HepG2 (cell line): ENCODE measurements around the gene RBBP8NL. TPM values are rescaled to one million over a fixed set of nuclear protein-coding genes. Genes with fewer than 3 reads are reported as not detected.
A peak's percentile ranks its signal among the peaks of the same experiment; 100 is the strongest.

Experiments used
- HDAC1 ChIP-seq: sonication (generic); formaldehyde crosslinking; IDR thresholded peaks from 2 replicates; pipeline ENCODE4 v1.5.1; 2020; ENCODE audit warnings: mild to moderate bottlenecking, missing genetic modification reagents
- HMG20A ChIP-seq: IDR thresholded peaks from 2 replicates; pipeline ENCODE4 v1.6.1; 2016; ENCODE audit warnings: borderline replicate concordance
- HNRNPLL ChIP-seq: fragments of 200-400 bp; formaldehyde crosslinking; IDR thresholded peaks from 2 replicates; pipeline ENCODE4 v1.6.1; 2017; ENCODE audit warnings: mild to moderate bottlenecking, low read depth, low read length; ENCODE audit not compliant: poor library complexity, severe bottlenecking
- LCORL ChIP-seq, 2 experiments: fragments of 450-650 bp in 1 of 2; sonication (generic) in 1 of 2; formaldehyde crosslinking in 1 of 2; IDR thresholded peaks; 2 replicates each; pipeline versions ENCODE4 v1.5.0 to v1.6.1; 2017 to 2020; ENCODE audit warnings: antibody characterized with exemption in 1 of 2, missing genetic modification reagents in 1 of 2
- MTA1 ChIP-seq: sonication (generic); formaldehyde crosslinking; IDR thresholded peaks from 2 replicates; pipeline ENCODE4 v1.4.0; 2020; ENCODE audit warnings: missing genetic modification reagents, mild to moderate bottlenecking, borderline replicate concordance
- NCOA1 ChIP-seq: sonication (generic); formaldehyde crosslinking; IDR thresholded peaks from 2 replicates; pipeline ENCODE4 v1.9.0; 2021; ENCODE audit warnings: missing genetic modification reagents
- NFATC3 ChIP-seq: sonication (generic); formaldehyde crosslinking; IDR thresholded peaks from 2 replicates; pipeline ENCODE4 v1.5.1; 2020; ENCODE audit warnings: mild to moderate bottlenecking, missing genetic modification reagents
- NFIB ChIP-seq: sonication (generic); formaldehyde crosslinking; IDR thresholded peaks from 2 replicates; pipeline ENCODE4 v1.9.0; 2021; ENCODE audit warnings: missing genetic modification reagents, mild to moderate bottlenecking, borderline replicate concordance
- RAD51 ChIP-seq: fragments of 450-650 bp; IDR thresholded peaks from 2 replicates; pipeline ENCODE4 v1.6.1; 2016; ENCODE audit warnings: borderline replicate concordance
- SOX13 ChIP-seq, 3 experiments: fragments of 450-650 bp in 1 of 3; sonication (generic) in 1 of 3; formaldehyde crosslinking in 1 of 3; IDR thresholded peaks in 2 of 3; conservative IDR thresholded peaks in 1 of 3; 2 replicates each; pipeline versions ENCODE4 v1.5.0 to v1.6.1; 2016 to 2020; ENCODE audit warnings: antibody characterized with exemption in 1 of 3, mild to moderate bottlenecking in 1 of 3, missing compliant biosample characterization in 1 of 3, missing genetic modification reagents in 1 of 3, moderate library complexity in 1 of 3
- TGIF2 ChIP-seq: IDR thresholded peaks from 2 replicates; pipeline ENCODE4 v1.6.1; 2016; ENCODE audit warnings: control low read depth, missing compliant biosample characterization
- TMF1 ChIP-seq: sonication (generic); formaldehyde crosslinking; IDR thresholded peaks from 2 replicates; pipeline ENCODE4 v1.8.1; 2022; ENCODE audit warnings: low read depth, missing genetic modification reagents
- ZEB1 ChIP-seq: IDR thresholded peaks from 2 replicates; pipeline ENCODE4 v1.6.1; 2012; ENCODE audit warnings: mild to moderate bottlenecking, low read depth, inconsistent platforms; ENCODE audit not compliant: insufficient replicate concordance
- ZFP36 ChIP-seq: fragments of 150-350 bp; IDR thresholded peaks from 2 replicates; pipeline ENCODE4 v1.6.1; 2018; ENCODE audit warnings: borderline replicate concordance, low read length, low read depth; ENCODE audit not compliant: partially characterized antibody
- ZNF121 ChIP-seq: sonication (generic); formaldehyde crosslinking; IDR thresholded peaks from 2 replicates; pipeline ENCODE4 v1.5.0; 2020; ENCODE audit warnings: mild to moderate bottlenecking, missing genetic modification reagents
- ZNF207 ChIP-seq: fragments of 450-650 bp; IDR thresholded peaks from 2 replicates; pipeline ENCODE4 v1.6.1; 2016; ENCODE audit warnings: antibody characterized with exemption, borderline replicate concordance
- ZNF335 ChIP-seq: sonication (generic); formaldehyde crosslinking; IDR thresholded peaks from 2 replicates; pipeline ENCODE4 v1.4.0; 2020; ENCODE audit warnings: missing genetic modification reagents
- ZNF414 ChIP-seq: sonication (generic); formaldehyde crosslinking; IDR thresholded peaks from 2 replicates; pipeline ENCODE4 v1.5.0; 2020; ENCODE audit warnings: missing genetic modification reagents
- ZNF563 ChIP-seq: sonication (generic); formaldehyde crosslinking; IDR thresholded peaks from 2 replicates; pipeline ENCODE4 v1.8.0; 2022; ENCODE audit warnings: mild to moderate bottlenecking, moderate library complexity, missing genetic modification reagents
- polyA plus RNA-seq, 8 experiments: library from polyadenylated mRNA; depleted of rRNA in 3 of 8; stranded (reverse) in 7 of 8; unstranded in 1 of 8; fragments of >200 nt; fragmentation: Illumina TruSeq in 4 of 8; extraction: Trizol in 4 of 8; gene quantifications; 2 replicates each; pipeline versions ENCODE4 v1.2.1 to v1.2.3, GENCODE V29; 2011 to 2016; ENCODE audit warnings: low read depth in 4 of 8, missing spikeins in 1 of 8, mixed read lengths in 1 of 8; ENCODE audit not compliant: insufficient read depth in 1 of 8
- total RNA-seq, 5 experiments: library from RNA; depleted of rRNA; stranded (reverse); fragments of >200 nt; fragmentation: Illumina TruSeq; extraction: Trizol; gene quantifications; 2 replicates each; pipeline ENCODE4 v1.2.3, GENCODE V29; 2016; ENCODE audit warnings: low read depth in 1 of 5
- TF ChIP-seq, protein P1 (sequence below): sonication (generic); formaldehyde crosslinking; IDR thresholded peaks from 2 replicates; pipeline ENCODE4 v1.5.0; 2020; ENCODE audit warnings: missing genetic modification reagents
- TF ChIP-seq, protein P2 (sequence below): sonication (generic); formaldehyde crosslinking; IDR thresholded peaks from 2 replicates; pipeline ENCODE4 v1.5.1; 2020; ENCODE audit warnings: missing genetic modification reagents, mild to moderate bottlenecking, borderline replicate concordance
- TF ChIP-seq, protein P3 (sequence below): sonication (generic); formaldehyde crosslinking; conservative IDR thresholded peaks from 2 replicates; pipeline ENCODE4 v1.4.0; 2020; ENCODE audit warnings: missing genetic modification reagents

RBBP8NL gene
- total and polyA plus RNA-seq, 2 of the 13 experiments (the other 11 are each of a cell fraction or from before 2014, with no cell fraction given), result 0.69 to 0.86 TPM

- TF ChIP-seq, protein P1, sequence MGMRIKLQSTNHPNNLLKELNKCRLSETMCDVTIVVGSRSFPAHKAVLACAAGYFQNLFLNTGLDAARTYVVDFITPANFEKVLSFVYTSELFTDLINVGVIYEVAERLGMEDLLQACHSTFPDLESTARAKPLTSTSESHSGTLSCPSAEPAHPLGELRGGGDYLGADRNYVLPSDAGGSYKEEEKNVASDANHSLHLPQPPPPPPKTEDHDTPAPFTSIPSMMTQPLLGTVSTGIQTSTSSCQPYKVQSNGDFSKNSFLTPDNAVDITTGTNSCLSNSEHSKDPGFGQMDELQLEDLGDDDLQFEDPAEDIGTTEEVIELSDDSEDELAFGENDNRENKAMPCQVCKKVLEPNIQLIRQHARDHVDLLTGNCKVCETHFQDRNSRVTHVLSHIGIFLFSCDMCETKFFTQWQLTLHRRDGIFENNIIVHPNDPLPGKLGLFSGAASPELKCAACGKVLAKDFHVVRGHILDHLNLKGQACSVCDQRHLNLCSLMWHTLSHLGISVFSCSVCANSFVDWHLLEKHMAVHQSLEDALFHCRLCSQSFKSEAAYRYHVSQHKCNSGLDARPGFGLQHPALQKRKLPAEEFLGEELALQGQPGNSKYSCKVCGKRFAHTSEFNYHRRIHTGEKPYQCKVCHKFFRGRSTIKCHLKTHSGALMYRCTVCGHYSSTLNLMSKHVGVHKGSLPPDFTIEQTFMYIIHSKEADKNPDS (CRISPR knock-in tag), result no peak
- TF ChIP-seq SOX13 (IDR thresholded peaks at IDR 0.05) (no peak), SOX13 (CRISPR knock-in tag; conservative IDR thresholded peaks at IDR 0.05 in 1 of 2, IDR thresholded peaks at IDR 0.05 in 1 of 2) (no peak), ZNF121 (CRISPR knock-in tag) (no peak), TMF1 (CRISPR knock-in tag) (no peak), ZFP36 (peak; percentile 21), TGIF2 (peak; percentile 61; the same call in 1 of the 2 replicates), ZNF563 (0 out of 2 replicates have a peak, but pooled peaks have one; percentile 38), MTA1 (peak; percentile 76; the same call in 1 of the 2 replicates), ZNF335 (CRISPR knock-in tag) (no peak), LCORL (IDR thresholded peaks at IDR 0.05) (no peak), LCORL (CRISPR knock-in tag; IDR thresholded peaks at IDR 0.05) (peak; percentile 77), HNRNPLL (no peak), NFIB (no peak), HMG20A (no peak), HDAC1 (CRISPR knock-in tag) (peak; percentile 75), ZEB1 (peak; percentile 42), RAD51 (no peak), ZNF414 (peak; percentile 38; the same call in 1 of the 2 replicates), NCOA1 (CRISPR knock-in tag) (no peak), ZNF207 (no peak), NFATC3 (CRISPR knock-in tag) (no peak)
- TF ChIP-seq, protein P2, sequence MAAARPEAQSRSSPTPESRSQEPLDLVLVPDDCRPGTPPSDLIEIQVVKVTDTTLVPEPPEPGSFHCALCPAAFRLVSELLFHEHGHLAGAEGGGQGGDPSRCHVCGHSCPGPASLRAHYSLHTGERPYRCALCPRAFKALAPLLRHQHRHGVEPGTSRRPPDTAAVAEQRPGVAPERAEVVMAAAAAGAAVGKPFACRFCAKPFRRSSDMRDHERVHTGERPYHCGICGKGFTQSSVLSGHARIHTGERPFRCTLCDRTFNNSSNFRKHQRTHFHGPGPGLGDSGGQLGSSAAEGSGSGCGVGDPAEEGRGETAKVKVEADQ (CRISPR knock-in tag), result no peak; the same call in 1 of the 2 replicates
- TF ChIP-seq, protein P3, sequence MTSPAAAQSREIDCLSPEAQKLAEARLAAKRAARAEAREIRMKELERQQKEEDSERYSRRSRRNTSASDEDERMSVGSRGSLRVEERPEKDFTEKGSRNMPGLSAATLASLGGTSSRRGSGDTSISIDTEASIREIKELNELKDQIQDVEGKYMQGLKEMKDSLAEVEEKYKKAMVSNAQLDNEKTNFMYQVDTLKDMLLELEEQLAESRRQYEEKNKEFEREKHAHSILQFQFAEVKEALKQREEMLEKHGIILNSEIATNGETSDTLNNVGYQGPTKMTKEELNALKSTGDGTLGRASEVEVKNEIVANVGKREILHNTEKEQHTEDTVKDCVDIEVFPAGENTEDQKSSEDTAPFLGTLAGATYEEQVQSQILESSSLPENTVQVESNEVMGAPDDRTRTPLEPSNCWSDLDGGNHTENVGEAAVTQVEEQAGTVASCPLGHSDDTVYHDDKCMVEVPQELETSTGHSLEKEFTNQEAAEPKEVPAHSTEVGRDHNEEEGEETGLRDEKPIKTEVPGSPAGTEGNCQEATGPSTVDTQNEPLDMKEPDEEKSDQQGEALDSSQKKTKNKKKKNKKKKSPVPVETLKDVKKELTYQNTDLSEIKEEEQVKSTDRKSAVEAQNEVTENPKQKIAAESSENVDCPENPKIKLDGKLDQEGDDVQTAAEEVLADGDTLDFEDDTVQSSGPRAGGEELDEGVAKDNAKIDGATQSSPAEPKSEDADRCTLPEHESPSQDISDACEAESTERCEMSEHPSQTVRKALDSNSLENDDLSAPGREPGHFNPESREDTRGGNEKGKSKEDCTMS (CRISPR knock-in tag), result no peak
Measured at GRCh38 chr20:62382306-62383198, 44.8 kb downstream of the RBBP8NL start (continued).
